Tibial artery (tissue), 4 donors: ENCODE data around the gene TLL2.

Experiments used
- DNase-seq, 2 donors: peaks; one replicate each; pipeline ENCODE4 v3.0.0-alpha.2; 2019
- H3K27ac ChIP-seq, 2 donors: fragments of 200-600 bp; sonication (generic) in 1 of 2; 1 replicate in 1 of 2; 2 replicates in 1 of 2; pipeline ENCODE4 v1.5.1; 2018 to 2019; ENCODE audit warnings: mild to moderate bottlenecking in 1 of 2
- H3K27me3 ChIP-seq, 2 donors: fragments of 200-600 bp; sonication (generic) in 1 of 2; one replicate each; pipeline versions ENCODE4 v1.5.1 to v1.6.0; 2016 to 2019
- H3K36me3 ChIP-seq, 3 donors: fragments of 200-600 bp; sonication (generic) in 2 of 3; one replicate each; pipeline ENCODE4 v1.5.1; 2016 to 2019; ENCODE audit warnings: mild to moderate bottlenecking in 2 of 3
- H3K4me1 ChIP-seq, 4 donors: fragments of 200-600 bp; sonication (generic) in 2 of 4; 1 replicate in 3 of 4; 2 replicates in 1 of 4; pipeline ENCODE4 v1.5.1; 2016 to 2019
- H3K4me3 ChIP-seq, 2 donors: fragments of 200-600 bp; sonication (generic) in 1 of 2; 1 replicate in 1 of 2; 2 replicates in 1 of 2; pipeline ENCODE4 v1.5.1; 2018 to 2019; ENCODE audit warnings: mild to moderate bottlenecking in 2 of 2
- H3K9me3 ChIP-seq, 3 donors: fragments of 200-600 bp; sonication (generic) in 1 of 3; one replicate each; pipeline ENCODE4 v1.5.1; 2016 to 2019
- intact Hi-C: fragments of 100-400 bp; cut with DNase I; formaldehyde crosslinking; loops from one replicate; pipeline ENCODE4 v1.15.0; 2023; ENCODE audit warnings: low total_unique reads
- TF ChIP-seq, protein P1 (sequence below), 2 experiments: fragments of 200-600 bp in 1 of 2; fragments of 450-650 bp in 1 of 2; IDR thresholded peaks; one replicate each; pipeline ENCODE4 v1.5.1; 2017 to 2019; ENCODE audit warnings: antibody characterized with exemption in 2 of 2, mild to moderate bottlenecking in 1 of 2, moderate library complexity in 1 of 2

Gene TLL2

GRCh38 chr10:96327462-96327861, 186.3 kb downstream of the TLL2 start:
- Histone ChIP-seq H3K4me1 (no peaks in the 10 kb centered on the region), H3K27ac (no peak overlapping the region), H3K36me3 (no peaks in the 10 kb centered on the region), H3K4me3 (no peak overlapping the region), H3K27me3 (peaks cover 0 to 21% of the 10 kb centered on the region in 2 donors), H3K9me3 (no peaks in the 10 kb centered on the region)
- DNase-seq, result no peak
- TF ChIP-seq, protein P1, sequence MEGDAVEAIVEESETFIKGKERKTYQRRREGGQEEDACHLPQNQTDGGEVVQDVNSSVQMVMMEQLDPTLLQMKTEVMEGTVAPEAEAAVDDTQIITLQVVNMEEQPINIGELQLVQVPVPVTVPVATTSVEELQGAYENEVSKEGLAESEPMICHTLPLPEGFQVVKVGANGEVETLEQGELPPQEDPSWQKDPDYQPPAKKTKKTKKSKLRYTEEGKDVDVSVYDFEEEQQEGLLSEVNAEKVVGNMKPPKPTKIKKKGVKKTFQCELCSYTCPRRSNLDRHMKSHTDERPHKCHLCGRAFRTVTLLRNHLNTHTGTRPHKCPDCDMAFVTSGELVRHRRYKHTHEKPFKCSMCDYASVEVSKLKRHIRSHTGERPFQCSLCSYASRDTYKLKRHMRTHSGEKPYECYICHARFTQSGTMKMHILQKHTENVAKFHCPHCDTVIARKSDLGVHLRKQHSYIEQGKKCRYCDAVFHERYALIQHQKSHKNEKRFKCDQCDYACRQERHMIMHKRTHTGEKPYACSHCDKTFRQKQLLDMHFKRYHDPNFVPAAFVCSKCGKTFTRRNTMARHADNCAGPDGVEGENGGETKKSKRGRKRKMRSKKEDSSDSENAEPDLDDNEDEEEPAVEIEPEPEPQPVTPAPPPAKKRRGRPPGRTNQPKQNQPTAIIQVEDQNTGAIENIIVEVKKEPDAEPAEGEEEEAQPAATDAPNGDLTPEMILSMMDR (IDR thresholded peaks at IDR 0.05), result no peak
- intact Hi-C loops, result no loop called here

GRCh38 chr10:96325719-96326373, 187.9 kb downstream of the TLL2 start:
- no peaks in the 10 kb centered on the region for H3K36me3 ChIP-seq
- DNase-seq, result no peak
- no peaks in the 10 kb centered on the region for H3K4me1 ChIP-seq
- TF ChIP-seq, protein P1 (IDR thresholded peaks at IDR 0.05), result no peak
- intact Hi-C loops, result no loop called here
- no peak overlapping the region for H3K27ac ChIP-seq
- H3K4me3 ChIP-seq, result no peak overlapping the region
- H3K9me3 ChIP-seq, result no peaks in the 10 kb centered on the region
- H3K27me3 ChIP-seq, result peaks cover 0 to 30% of the 10 kb centered on the region in 2 donors

DNA sequence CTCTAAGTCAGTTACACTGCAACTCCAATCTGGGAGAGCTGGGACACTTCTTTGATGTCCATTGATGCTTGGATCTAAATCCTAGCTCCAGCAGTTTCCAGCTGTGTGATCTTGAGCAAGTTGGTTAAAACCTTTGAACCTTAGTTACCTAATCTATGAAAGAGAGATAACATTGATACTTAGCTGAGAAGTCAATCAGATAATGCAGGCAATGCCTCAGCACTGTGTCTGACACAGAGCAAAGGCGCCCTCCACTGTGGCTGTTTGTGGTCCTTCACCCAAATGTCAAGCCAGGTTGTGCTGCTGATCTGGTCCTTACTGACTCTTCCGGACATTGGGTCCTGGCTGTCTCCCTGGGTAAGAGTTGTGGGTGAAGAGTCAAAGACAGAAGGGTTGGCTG, 189.3 kb downstream of the TLL2 start:
- Histone ChIP-seq H3K27me3 (peaks cover 0 to 26% of the 10 kb centered on the region in 2 donors), H3K4me1 (no peaks in the 10 kb centered on the region), H3K4me3 (no peak overlapping the region), H3K9me3 (no peaks in the 10 kb centered on the region), H3K36me3 (no peaks in the 10 kb centered on the region), H3K27ac (no peak overlapping the region)
- intact Hi-C loops, result no loop called here
- DNase-seq, result no peak
- TF ChIP-seq, protein P1 (IDR thresholded peaks at IDR 0.05), result no peak

- TF ChIP-seq, protein P1 (IDR thresholded peaks at IDR 0.05), result no peak
- DNase-seq, result no peak
- Histone ChIP-seq H3K9me3 (no peaks in the 10 kb centered on the region), H3K4me3 (no peak overlapping the region), H3K27ac (no peak overlapping the region), H3K27me3 (peaks cover 0 to 23% of the 10 kb centered on the region in 2 donors), H3K36me3 (no peaks in the 10 kb centered on the region), H3K4me1 (no peaks in the 10 kb centered on the region)
- intact Hi-C loops, result no loop called here
These were observed 191.5 kb downstream of the TLL2 start for GRCh38 chr10:96322275-96322674.

GRCh38 chr10:96321822-96322221, 191.9 kb downstream of the TLL2 start:
- Histone ChIP-seq H3K4me1 (no peaks in the 10 kb centered on the region), H3K27ac (no peak overlapping the region), H3K27me3 (peaks cover 0 to 25% of the 10 kb centered on the region in 2 donors), H3K9me3 (no peaks in the 10 kb centered on the region), H3K4me3 (no peak overlapping the region), H3K36me3 (no peaks in the 10 kb centered on the region)
- DNase-seq, result no peak
- TF ChIP-seq, protein P1 (IDR thresholded peaks at IDR 0.05), result no peak
- intact Hi-C loops, result no loop called here
